HG03460 (cell line): Measurements from ENCODE around the gene GUCY1B1.
A peak's percentile ranks its signal among the peaks of the same experiment; 100 is the strongest.

Source experiments
- ATAC-seq: cut with Tn5 transposase; IDR thresholded peaks from one replicate; pipeline ENCODE4 v1.9.1; 2021; ENCODE audit not compliant: unreplicated experiment

GUCY1B1 gene

GRCh38 chr4:155758481-155759371, at the start of gene GUCY1B1:
Gene GUCY1B1 (plus strand): TSS chr4:155759021. CDS start chr4:155759141, 120 bp downstream.
- peak; percentile 96 for ATAC-seq

DNA sequence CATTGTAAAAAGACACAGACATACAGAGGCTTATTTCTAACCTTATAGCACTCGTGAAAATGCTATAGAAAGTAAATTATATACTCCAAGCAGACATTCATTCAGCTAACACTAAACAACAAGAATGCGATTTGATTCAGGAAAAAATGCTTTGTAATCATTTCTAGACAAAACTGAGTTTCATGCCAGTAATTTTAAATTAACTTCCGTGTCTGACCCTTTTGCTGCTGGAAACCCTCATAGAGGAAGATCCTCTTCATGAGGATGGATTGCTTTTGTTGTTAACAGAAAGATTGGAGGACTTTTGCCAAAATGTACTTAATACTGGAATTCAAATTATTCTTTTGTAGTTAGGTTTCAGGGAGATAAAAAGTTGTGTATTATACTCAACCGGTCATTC, 48.9 kb upstream of the GUCY1B1 start:
- no peak for ATAC-seq

DNA sequence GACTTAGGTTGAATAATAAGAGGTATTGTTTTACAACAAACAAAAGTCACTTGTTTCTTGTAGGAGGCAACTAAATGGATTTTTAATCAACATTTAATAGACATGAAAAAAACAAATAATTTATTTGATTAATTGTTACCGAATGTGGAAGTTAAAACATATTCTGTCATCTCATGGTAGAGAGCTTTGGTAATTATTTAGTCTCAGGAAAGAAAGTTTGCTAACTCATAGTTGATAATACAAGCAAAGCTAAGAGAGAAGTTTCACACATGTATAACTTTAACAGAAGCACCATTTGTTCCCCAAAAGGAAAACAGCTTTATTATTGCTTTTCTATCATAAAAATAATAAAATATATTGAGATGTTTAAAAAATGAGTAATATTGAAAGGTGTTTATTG, 47.3 kb upstream of the GUCY1B1 start:
- no peak for ATAC-seq

GRCh38 chr4:155712846-155713245, 46.0 kb upstream of the GUCY1B1 start:
- ATAC-seq = no peak

DNA sequence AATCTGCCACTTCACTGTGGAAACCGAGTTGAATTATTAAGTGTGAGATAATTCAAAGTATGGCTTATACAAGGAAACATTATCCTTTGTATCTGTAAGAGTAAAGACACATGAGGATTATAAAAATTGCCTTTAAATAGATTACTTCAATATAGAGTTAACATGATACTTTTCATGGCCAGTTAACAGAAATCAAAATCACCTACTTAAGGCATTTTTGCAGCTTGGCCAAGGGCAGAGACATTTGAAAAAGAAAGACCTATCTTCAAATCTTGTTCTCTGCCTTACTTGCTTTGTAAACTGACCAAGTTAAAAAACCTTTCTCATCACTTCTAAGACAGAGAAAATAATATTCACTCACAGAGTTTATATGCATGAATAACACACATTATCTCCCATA, 44.9 kb upstream of the GUCY1B1 start:
- no peak for ATAC-seq

- ATAC-seq = no peak
These were observed 36.5 kb upstream of the GUCY1B1 start for GRCh38 chr4:155722336-155722735.

DNA sequence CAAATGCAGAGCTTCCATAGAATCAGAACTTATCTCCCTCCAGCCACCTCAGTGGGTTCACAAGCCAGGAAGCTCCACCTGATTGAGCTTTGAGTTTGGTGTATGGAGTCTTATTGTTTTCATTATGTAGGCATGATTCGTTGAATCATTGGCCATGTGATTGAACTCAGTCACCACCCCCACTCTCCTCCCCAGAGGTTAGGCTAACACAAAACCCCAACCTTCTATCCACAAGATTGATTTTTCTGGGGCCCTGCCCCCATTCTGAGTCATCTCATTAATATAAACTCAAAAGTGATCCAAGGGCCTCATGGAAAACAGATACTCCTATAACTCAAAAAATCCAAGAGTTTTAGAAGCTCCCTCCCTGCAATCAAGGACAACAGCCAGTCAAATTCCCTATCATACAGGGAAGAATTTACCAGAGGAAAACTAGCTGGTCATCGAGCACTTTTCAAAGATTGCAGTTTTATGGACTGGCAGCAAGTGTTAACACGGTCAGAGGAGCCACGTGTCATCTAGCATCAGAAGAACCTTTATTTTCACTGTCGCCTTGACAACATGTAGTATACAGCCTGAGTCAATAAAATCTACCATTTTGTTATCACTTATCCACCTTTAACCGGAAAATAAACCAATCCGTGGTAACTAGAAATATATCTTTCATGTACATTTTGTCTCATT, 35.9 kb upstream of the GUCY1B1 start:
- ATAC-seq = no peak

DNA sequence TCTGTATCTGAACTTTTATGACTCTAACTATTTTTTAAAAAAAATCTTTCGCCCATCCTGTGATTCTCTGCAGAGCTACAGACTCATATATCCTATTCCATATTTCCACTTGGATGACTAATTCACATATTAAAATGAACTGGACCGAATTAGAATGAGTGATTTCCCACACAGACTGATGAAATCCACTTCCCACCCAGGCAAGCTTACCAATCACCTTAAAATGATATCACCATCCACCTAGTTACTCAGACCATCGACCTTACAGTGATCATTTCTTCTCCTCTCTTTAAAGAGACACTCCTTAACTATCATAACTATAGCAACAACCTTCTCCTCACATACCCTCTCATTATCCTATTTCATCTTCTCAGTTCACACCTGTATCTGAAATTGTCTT, 34.1 kb upstream of the GUCY1B1 start:
- ATAC-seq = no peak

DNA sequence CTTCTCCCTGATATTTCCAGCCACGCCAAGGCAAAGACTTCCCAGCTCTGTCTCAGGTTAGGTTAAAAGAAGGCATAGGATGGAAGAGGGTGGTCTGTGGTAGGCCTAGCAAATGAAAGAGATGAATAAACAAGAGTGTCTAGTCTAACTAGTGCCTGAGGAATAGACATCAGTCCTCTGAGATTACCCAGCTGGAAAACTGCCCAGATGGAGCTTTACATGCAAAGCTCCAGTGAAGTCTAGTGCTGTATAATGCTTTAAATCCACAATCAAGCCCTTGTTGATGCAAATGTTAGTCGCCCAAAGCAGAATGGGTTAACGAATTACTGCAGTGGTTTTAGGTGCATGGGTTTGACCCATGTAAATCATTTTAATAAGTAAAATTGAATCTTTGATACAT, 24.8 kb upstream of the GUCY1B1 start:
- ATAC-seq = no peak

DNA sequence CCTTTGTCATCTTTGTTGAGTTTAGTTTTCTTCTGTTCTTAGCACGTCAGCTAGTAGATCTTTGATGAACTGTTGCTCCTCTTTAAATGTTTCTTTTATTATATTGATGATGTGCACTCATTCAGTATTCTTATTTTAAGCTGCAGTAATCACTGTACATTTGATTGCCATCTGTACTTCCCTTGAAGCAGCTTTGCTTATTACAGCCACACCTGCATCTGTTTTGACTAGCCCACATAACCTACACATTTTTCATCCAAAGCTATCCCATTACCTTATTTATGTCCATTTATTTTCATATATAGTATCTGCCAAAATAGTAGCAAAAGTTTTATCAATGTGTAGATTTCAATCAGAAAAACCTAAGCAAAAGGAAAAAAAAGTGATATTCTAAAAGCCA, 23.9 kb upstream of the GUCY1B1 start:
- ATAC-seq = no peak

DNA sequence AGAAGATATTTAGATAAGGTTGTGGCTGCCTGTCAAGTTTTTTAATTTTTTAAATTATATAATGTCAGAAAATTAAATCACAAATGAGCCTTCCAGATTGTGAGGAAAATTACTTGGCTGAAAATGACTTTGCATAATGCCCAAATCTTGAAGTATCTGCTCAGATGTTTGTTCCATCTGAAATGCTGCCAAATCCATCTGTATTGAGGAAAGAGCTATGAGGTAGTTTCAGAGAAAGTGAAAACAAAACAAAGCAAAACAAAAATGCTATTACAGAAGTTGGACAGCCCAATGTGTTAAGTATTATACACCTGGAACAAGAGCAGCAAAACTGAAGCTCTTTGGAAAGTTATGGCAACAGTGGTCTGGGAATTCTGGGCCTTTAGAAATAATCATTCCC, 23.3 kb upstream of the GUCY1B1 start:
- ATAC-seq = no peak

GRCh38 chr4:155738548-155738947, 20.3 kb upstream of the GUCY1B1 start:
- ATAC-seq = no peak

GRCh38 chr4:155741546-155741945, 17.3 kb upstream of the GUCY1B1 start:
- no peak for ATAC-seq

DNA sequence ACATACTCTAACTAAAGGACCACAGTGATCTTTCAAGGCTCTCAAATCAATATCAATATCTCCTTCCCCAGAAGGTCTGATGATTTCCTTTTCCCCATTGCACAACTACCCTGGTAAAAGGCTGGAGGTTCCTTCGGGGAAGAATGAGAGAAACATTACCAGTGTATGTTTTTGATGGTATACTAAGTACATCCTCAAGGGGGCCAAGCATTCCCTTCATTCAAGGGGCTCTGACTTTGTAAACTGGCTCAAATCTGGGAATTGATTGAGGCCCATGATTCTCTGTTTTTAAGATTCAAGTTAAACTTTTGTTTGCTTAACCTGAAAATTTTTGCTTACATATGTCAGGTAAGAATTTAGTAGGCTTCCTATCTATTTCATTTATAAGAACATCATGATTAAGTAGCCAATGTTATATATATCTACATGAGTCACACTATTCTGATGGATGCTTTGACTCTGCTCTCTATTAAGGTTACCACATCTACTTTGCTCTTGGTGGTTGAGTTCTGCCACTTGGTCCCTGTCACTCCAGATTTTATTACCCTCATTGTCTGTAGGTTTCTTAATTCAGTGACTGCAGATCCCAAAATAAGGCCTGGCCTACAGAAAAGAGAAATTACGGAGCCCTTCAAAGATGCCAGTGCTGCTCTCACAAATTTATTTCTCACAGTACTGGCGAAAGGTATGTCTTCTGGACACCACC, 16.4 kb upstream of the GUCY1B1 start:
- ATAC-seq = no peak

GRCh38 chr4:155745984-155746383, 12.8 kb upstream of the GUCY1B1 start:
- ATAC-seq = no peak

- ATAC-seq = no peak
These were observed 10.8 kb upstream of the GUCY1B1 start for GRCh38 chr4:155748039-155748438.

DNA sequence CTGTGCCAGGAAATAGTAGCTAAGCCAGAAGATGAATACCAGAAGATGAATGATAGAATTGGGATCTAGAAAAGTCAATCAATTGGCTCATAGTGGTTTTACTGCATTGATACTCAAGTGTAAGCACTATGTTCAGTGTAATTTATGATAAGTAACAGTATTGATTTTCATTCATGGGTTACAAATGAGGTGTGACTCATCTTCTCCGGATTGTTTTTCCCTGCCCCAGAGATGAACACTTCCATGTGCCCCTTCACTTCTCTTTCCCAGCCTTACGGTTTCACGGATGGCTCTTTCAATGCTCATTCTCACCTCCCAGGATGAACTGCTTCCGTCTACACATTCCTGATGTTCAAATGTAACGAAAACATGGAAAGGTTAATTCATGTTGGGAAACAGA, 9.8 kb upstream of the GUCY1B1 start:
- ATAC-seq = no peak

GRCh38 chr4:155751569-155751968, 7.3 kb upstream of the GUCY1B1 start:
- no peak for ATAC-seq

DNA sequence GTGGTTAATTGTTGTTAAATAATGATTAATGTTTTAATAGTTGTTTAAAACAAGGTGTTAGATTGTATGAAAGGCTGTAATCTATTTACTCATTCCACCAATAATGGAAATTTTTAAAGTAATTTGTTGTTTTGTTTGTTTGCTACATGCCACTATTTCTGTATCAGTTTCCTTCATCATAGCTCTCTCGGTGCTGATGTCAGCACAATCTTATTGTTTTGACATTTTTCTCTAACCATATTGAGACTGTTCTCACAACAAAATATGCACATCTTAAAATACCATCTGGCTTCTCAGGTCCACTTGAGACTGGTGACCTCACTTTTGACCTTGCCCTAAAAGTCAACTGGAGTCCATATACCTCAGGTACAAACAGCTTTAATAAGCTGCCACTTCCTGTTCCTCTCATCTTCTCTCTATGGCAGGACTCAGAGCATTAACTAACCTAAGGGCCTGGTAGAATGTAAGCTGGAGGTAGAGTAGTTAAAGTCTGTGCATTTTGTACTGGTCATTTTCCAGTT, 1.0 kb upstream of the GUCY1B1 start:
- ATAC-seq = no peak

DNA sequence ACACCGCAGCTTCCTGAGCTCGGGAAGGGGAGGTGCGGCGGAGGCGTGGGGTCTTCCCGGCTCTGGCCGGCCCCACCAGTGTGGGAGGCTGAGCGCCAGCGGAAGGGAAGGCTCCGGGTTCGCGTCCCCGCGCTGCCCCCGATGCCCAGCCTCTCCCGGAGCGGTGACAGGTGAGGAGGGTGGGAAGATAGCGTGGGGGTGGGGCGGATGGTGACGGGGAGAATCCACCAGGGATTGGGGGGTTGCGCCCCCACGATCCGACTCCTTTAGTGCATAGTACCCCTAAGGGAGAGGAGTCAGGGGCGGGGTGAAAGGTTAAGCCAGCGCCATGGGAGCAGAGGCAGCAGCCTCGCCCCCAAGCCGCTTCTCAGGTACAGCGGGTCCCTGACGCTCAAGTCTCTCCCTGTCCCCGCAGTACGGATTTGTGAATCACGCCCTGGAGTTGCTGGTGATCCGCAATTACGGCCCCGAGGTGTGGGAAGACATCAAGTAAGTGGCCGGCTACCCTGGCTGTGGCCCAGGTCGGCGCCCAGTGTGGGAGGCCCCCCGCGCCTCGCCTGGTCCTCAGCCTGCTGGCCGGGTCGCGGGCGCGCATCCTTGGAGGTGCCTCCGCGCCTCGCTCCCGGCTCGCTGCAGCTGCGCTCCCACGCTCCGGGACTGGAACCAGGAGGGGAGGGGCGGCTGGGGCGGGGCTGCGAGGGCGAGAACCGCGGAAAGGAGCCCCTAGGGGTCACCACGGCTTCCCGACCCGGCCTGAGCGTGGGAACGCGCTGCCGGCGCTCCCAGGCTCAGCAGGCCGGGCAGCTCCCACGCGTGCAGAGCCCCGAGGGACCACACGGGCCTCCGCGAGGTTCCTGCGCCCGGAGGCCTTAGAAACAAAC, 791 bp downstream of the GUCY1B1 start:
- ATAC-seq = peak; percentile 20

DNA sequence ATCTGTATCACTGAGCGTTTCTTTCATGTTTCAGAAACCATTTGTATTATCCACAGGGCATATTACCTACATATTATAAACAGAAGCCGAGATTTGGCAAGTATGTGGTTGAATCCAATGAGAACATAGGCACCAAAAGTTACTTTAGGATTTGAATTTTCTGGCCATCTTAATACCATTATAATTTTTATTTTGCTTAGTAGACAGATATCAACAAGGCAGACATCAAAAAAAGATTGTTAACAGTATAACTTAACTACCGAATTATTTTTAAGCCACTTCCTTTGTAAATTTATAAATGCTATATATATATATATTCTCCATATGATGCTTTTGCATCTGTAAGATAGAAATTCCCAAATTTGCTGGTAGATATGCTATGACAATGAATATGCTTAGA, 2.2 kb downstream of the GUCY1B1 start:
- no peak for ATAC-seq
